Right atrium auricular region (tissue), 2 donors: Measurements from ENCODE around the gene DLG3. TPM values are rescaled to one million over a fixed set of nuclear protein-coding genes. Genes with fewer than 3 reads are reported as not detected.
A peak's percentile ranks its signal among the peaks of the same experiment; 100 is the strongest.

Experiments used
- DNase-seq: peaks from one replicate; pipeline ENCODE4 v3.0.0-alpha.2; 2019; ENCODE audit warnings: low spot score
- H3K27ac ChIP-seq, 2 donors: fragments of 200-600 bp; sonication (generic); 1 replicate in 1 of 2; 2 replicates in 1 of 2; pipeline ENCODE4 v1.5.1; 2016 to 2019
- H3K27me3 ChIP-seq, 2 donors: fragments of 200-600 bp; sonication (generic); one replicate each; pipeline versions ENCODE4 v1.5.1 to v1.6.0; 2017 to 2019
- H3K36me3 ChIP-seq: fragments of 200-600 bp; sonication (generic); one replicate; pipeline ENCODE4 v1.5.1; 2016
- H3K4me1 ChIP-seq, 2 donors: fragments of 200-600 bp; sonication (generic); one replicate each; pipeline versions ENCODE4 v1.5.1 to v1.6.0; 2017 to 2019
- H3K4me3 ChIP-seq, 2 donors: fragments of 200-600 bp; sonication (generic); 1 replicate in 1 of 2; 2 replicates in 1 of 2; pipeline ENCODE4 v1.5.1; 2017 to 2019; ENCODE audit warnings: mild to moderate bottlenecking in 1 of 2, moderate library complexity in 1 of 2
- H3K9me3 ChIP-seq, 2 donors: fragments of 200-600 bp; sonication (generic); one replicate each; pipeline ENCODE4 v1.5.1; 2019
- total RNA-seq, 2 donors: library from RNA; depleted of rRNA; stranded (reverse); fragments of >200 nt; gene quantifications; one replicate each; pipeline ENCODE4 v1.1.0, GENCODE V29; 2016
- TF ChIP-seq, protein P1 (sequence below), 2 donors: fragments of 200-600 bp; sonication (generic); IDR thresholded peaks; one replicate each; pipeline ENCODE4 v1.5.1; 2019; ENCODE audit warnings: antibody characterized with exemption in 2 of 2

The DLG3 gene
- total RNA-seq, 2 donors from 2014 or later, result 8.8 to 34.6 TPM

DNA sequence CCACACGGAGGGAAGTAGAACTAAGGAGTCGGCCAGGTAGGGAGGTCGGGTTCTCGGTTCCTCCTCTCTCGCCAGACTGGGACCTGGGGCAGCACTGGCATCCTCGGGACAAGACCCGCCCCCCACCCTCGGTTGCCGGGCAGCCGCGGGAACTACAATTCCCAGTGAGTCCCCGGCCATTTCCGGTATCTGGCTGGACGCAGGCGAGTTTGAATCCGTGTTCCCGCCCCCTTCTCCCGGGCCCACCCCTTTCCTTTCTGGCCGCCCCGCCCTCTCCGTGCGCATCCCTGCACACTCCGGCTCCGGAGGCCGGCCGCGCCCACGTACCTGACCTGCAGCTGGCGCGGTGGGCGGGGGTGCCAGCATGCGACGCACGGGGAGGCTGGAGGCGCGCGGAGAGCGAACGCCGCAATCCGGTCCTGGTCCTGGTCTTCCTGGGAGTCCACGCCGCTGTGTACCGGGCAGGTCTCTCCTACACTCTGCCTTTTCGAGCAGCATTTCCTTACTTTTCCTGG, 10.2 kb upstream of the DLG3 start:
- no peaks in the 10 kb centered on the region for H3K36me3 ChIP-seq
- DNase-seq, result peak; percentile 85
- TF ChIP-seq, protein P1, sequence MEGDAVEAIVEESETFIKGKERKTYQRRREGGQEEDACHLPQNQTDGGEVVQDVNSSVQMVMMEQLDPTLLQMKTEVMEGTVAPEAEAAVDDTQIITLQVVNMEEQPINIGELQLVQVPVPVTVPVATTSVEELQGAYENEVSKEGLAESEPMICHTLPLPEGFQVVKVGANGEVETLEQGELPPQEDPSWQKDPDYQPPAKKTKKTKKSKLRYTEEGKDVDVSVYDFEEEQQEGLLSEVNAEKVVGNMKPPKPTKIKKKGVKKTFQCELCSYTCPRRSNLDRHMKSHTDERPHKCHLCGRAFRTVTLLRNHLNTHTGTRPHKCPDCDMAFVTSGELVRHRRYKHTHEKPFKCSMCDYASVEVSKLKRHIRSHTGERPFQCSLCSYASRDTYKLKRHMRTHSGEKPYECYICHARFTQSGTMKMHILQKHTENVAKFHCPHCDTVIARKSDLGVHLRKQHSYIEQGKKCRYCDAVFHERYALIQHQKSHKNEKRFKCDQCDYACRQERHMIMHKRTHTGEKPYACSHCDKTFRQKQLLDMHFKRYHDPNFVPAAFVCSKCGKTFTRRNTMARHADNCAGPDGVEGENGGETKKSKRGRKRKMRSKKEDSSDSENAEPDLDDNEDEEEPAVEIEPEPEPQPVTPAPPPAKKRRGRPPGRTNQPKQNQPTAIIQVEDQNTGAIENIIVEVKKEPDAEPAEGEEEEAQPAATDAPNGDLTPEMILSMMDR (IDR thresholded peaks at IDR 0.05), result no peak
- no peaks in the 10 kb centered on the region for H3K9me3 ChIP-seq
- peaks cover 0 to 7% of the 10 kb centered on the region in 2 donors for H3K4me1 ChIP-seq
- peak overlapping the region; percentile 53 to 60 for H3K4me3 ChIP-seq
- H3K27ac ChIP-seq, result peak overlapping the region; percentile 82 to 93
- no peaks in the 10 kb centered on the region for H3K27me3 ChIP-seq

DNA sequence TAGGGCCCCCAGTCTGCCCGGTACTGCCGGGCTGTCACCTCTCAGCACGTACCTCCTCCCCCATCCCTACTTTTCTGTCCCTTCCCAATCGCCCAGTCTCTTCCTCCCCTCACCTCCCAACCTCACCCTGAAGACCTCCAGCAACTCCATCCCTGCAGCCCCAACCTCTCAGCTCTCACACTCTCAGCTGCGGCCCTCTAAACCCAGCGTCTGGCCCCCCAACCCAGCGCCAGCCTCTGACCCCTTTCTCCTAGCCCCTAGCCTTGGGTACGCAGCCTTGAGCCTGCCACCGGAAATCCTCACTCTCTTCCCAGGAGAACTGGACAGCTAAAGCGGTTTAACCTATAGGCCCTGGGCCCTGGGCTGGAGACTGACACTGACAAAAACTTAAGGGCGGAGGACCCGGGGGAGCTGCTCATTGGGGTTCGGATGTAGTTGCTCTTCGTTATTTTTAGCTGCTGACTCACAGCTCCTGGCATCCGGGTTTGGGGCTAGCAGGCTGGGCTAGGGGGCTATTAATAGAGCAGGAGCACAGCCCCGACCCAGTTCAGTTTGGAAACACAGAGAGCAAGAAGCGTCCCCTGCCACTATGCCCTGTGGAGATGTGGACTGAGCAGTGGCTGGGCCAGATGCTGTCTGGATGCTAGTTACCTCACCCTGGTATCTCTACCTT, 9.6 kb upstream of the DLG3 start:
- no peaks in the 10 kb centered on the region for H3K36me3 ChIP-seq
- no peaks in the 10 kb centered on the region for H3K27me3 ChIP-seq
- no peak for DNase-seq
- H3K27ac ChIP-seq, result peak overlapping the region; percentile 82 to 93
- H3K9me3 ChIP-seq, result no peaks in the 10 kb centered on the region
- peak overlapping the region; percentile 53 to 60 for H3K4me3 ChIP-seq
- TF ChIP-seq, protein P1 (IDR thresholded peaks at IDR 0.05), result no peak
- H3K4me1 ChIP-seq, result peaks cover 0 to 7% of the 10 kb centered on the region in 2 donors

DNA sequence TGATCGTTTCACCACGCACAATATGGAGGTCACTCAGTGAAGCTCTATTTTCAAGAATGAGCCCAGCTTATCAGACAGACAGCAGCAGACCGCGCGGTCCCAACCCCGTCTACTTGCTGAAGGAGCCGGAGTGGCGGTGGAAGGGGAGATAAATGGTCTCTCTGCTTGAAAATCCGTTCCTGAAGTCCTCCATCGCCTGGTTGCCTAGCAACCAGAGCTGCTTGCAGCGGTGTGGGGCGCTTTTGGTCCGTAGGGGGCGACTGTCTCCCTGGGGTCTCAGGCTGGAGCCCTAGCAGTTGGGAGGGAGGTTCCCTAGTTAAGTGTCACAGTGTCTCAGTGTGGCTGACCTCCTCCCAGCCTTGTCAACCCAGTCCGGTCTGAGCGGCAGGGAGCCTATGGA, 8.3 kb upstream of the DLG3 start:
- no peak for DNase-seq
- Histone ChIP-seq H3K9me3 (no peaks in the 10 kb centered on the region), H3K27me3 (no peaks in the 10 kb centered on the region), H3K4me3 (no peak overlapping the region), H3K36me3 (no peaks in the 10 kb centered on the region), H3K4me1 (peaks cover 0 to 7% of the 10 kb centered on the region in 2 donors), H3K27ac (peak overlapping the region; percentile 82 to 93)
- TF ChIP-seq, protein P1 (IDR thresholded peaks at IDR 0.05), result no peak

DNA sequence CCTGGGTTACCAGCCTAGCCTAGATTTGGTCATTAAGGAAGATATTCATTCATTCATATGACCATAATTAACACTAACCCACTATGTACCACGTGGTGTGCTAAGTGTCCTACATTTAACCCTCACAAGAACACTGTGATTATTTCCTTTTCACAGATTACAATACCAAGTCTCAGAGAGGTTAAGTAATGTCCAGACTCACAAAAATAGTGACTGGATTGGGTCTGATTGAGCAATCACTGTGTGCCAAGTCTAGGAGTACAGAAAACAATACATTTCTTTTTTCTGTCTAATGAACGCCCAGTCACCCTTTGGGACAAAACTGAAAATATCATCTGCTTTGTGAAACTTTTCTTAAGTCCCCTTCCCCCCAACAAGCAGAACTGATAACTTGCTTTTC, 7.6 kb upstream of the DLG3 start:
- H3K36me3 ChIP-seq, result no peaks in the 10 kb centered on the region
- no peaks in the 10 kb centered on the region for H3K9me3 ChIP-seq
- no peak for DNase-seq
- no peak overlapping the region for H3K4me3 ChIP-seq
- TF ChIP-seq, protein P1 (IDR thresholded peaks at IDR 0.05), result no peak
- no peak overlapping the region for H3K27ac ChIP-seq
- H3K27me3 ChIP-seq, result no peaks in the 10 kb centered on the region
- H3K4me1 ChIP-seq, result peaks cover 0 to 7% of the 10 kb centered on the region in 2 donors

DNA sequence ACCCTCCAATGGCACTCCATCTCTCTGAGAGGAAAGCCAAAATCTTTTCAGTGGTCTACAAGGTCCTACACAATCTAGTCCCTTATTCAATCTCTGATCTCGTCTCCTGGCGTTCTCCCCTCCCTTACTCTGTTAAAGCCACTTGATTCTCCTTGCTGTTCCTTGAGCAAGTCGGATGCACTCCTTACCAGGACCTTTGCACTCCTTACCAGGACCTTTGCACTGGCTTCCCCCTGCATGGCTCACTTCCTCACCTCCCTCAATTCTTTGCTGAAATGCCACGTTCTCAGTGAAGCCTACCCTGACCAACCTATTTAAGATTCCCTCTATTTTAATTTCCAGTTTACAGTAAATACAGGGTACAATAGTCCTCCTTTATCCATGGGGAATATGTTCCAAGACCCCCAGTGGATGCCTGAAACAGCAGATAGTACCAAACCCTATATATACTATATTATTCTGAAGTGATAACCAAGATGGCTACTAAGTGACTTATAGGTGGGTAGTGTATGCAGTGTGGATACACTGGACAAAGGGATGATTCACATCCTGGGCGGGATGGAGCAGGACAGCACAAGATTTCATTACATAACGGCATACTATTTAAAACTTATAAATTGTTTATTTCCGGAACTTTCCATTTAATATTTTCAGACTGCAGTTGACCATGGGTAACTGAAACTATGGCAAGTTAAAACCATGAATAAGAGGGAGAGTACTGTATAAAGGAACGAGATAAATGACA, 6.5 kb upstream of the DLG3 start:
- TF ChIP-seq, protein P1 (IDR thresholded peaks at IDR 0.05), result no peak
- H3K9me3 ChIP-seq, result no peaks in the 10 kb centered on the region
- H3K4me1 ChIP-seq, result peaks cover 0 to 7% of the 10 kb centered on the region in 2 donors
- no peak for DNase-seq
- no peak overlapping the region for H3K27ac ChIP-seq
- H3K27me3 ChIP-seq, result no peaks in the 10 kb centered on the region
- no peak overlapping the region for H3K4me3 ChIP-seq
- H3K36me3 ChIP-seq, result no peaks in the 10 kb centered on the region
